ENCODE measurements around the gene GFY.

The GFY gene

DNA sequence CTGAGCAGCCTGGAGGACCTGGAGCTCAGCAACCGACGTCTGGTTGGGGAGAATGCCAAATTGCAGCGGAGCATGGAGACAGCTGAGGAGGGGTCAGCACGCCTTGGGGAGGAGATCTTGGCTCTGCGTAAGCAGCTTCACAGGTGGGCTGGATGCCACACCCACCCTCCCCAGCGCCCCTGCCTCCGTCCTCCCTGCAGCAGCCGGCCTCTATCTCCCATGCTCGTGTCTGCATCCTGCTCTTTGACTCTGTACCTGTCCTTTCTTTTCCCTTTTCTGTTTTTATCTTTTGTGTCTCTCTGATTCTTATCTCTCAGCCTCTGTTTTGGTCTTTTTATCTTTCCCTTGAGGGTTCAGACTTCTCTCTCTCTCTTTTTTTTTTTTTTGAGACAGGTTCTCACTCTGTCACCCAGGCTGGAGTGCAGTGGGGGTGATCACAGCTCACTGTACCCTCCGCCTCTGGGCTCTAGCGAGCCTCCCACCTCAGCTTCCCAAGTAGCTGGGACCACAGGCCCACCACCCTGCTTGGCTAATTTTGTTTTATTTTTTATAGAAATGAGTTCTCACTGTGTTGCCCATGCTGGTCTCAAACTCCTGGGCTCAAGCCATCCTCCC lies 27.1 kb upstream of the GFY start:
- H3K9me3 ChIP-seq (ENCODE audit: control insufficient read depth, insufficient read depth, low read length), result no peaks in the 10 kb centered on the region
- H3K4me1 ChIP-seq (ENCODE audit: insufficient read depth, low read length), result peaks cover 6% of the 10 kb centered on the region; the same call in 1 of the 2 replicates
- no peak overlapping the region for H3K9ac ChIP-seq (ENCODE audit: low read depth, low read length)
- no peaks in the 10 kb centered on the region for H3K36me3 ChIP-seq (ENCODE audit: insufficient read depth, low read length)

DNA sequence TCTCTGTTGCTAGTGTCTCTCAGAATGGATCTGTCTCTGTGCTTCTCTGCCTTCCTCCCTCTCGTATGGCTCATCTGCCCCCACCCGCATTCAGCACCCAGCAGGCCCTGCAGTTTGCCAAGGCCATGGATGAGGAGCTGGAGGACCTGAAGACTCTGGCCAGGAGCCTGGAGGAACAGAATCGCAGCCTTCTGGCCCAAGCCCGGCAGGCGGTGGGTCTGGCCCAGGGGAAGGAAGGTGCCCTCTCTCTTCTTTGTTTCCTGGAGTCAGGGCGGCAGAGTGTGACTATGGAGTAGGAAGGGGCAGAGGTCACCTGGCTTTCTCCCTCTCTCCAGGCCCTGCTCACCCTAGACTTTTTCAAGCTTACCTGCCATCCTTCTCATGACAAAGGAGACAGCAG lies 26.3 kb upstream of the GFY start:
- no peaks in the 10 kb centered on the region for H3K9me3 ChIP-seq (ENCODE audit: control insufficient read depth, insufficient read depth, low read length)
- H3K36me3 ChIP-seq (ENCODE audit: insufficient read depth, low read length), result no peaks in the 10 kb centered on the region
- peaks cover 9% of the 10 kb centered on the region; the same call in 1 of the 2 replicates for H3K4me1 ChIP-seq (ENCODE audit: insufficient read depth, low read length)
- H3K9ac ChIP-seq (ENCODE audit: low read depth, low read length), result no peak overlapping the region

DNA sequence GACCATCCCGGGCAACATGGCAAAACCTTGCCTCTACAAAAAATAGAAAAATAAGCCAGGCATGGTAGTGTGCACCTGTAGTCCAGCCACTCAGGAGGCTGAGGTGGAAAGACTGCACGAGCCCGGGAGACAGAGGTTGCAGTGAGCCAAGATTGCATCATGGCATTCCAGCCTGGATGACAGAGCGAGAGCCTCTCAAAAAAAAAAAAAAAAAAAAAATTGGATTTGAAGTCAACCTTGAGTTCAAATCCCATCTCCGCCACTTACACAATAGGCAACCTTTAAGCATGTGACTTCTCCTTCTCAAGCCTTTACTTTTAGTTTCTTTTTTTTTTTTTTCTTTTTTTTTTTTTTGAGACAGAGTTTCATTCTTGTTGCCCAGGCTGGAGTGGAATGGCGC lies 25.2 kb upstream of the GFY start:
- Histone ChIP-seq H3K9me3 (ENCODE audit: control insufficient read depth, insufficient read depth, low read length) (no peaks in the 10 kb centered on the region), H3K36me3 (ENCODE audit: insufficient read depth, low read length) (no peaks in the 10 kb centered on the region), H3K9ac (ENCODE audit: low read depth, low read length) (no peak overlapping the region), H3K4me1 (ENCODE audit: insufficient read depth, low read length) (peaks cover 3% of the 10 kb centered on the region; the same call in 1 of the 2 replicates)

DNA sequence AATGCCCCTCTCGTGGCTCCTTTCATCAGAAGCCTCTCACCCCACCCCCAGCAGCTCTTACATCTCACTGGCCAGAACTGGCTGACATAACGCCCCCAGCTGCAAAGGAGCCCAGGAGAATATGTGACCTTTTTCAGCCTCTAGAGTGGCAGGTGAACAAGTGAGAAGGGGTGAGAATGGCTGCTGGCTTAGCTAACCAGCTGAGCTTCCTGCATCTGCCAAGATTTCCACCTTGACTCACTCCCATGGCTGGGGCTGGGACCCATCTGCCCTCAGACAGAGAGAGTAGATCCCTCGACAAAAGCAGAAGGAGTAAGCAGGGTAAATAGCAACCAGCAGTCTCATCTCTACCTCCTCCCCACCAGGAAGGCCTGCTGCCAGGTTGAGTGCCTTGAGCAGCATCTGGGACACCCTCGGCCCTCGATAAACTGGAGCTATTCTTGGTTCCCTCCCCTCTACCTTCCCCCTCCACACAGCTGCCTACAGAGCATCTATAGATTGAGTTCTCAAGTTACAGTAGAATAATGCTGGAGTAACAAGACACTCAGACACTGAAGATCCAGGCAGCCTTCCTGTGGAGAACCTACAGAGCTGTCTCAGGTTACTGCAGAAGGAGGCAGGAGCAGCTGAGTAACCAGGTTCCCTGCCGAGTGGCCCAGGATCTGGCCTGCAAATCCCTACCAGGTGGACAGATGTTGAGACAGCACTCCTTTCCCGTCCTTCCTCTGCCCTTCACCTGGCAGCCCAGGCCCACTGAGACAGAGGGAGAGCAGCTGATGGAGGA lies 21.6 kb upstream of the GFY start:
- Histone ChIP-seq H3K4me1 (ENCODE audit: insufficient read depth, low read length) (peaks cover 3% of the 10 kb centered on the region; the same call in 1 of the 2 replicates), H3K9me3 (ENCODE audit: control insufficient read depth, insufficient read depth, low read length) (no peaks in the 10 kb centered on the region), H3K9ac (ENCODE audit: low read depth, low read length) (no peak overlapping the region), H3K36me3 (ENCODE audit: insufficient read depth, low read length) (no peaks in the 10 kb centered on the region)

DNA sequence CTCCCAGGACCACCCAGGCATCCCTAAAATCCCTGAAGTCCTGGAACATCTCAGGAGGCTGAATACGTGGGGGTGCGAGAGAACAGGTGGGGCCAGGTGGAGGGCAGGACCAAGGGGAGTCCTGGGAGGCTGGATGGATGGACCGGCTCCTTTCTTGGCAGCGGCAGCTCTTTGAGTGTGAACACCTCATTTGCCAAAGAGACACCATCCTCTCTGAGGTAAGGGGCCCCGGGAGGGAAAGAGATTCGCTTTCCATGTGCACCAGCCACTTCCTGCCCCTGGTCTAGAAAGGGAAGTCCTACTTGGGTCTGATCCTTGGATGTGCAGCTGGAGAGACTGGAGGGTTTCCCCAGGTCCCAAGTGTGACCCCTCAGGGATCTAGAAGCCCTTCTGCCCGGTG lies 18.1 kb upstream of the GFY start:
- Histone ChIP-seq H3K9me3 (ENCODE audit: control insufficient read depth, insufficient read depth, low read length) (no peaks in the 10 kb centered on the region), H3K4me1 (ENCODE audit: insufficient read depth, low read length) (peaks cover 3% of the 10 kb centered on the region; the same call in 1 of the 2 replicates), H3K36me3 (ENCODE audit: insufficient read depth, low read length) (no peaks in the 10 kb centered on the region), H3K9ac (ENCODE audit: low read depth, low read length) (no peak overlapping the region)

DNA sequence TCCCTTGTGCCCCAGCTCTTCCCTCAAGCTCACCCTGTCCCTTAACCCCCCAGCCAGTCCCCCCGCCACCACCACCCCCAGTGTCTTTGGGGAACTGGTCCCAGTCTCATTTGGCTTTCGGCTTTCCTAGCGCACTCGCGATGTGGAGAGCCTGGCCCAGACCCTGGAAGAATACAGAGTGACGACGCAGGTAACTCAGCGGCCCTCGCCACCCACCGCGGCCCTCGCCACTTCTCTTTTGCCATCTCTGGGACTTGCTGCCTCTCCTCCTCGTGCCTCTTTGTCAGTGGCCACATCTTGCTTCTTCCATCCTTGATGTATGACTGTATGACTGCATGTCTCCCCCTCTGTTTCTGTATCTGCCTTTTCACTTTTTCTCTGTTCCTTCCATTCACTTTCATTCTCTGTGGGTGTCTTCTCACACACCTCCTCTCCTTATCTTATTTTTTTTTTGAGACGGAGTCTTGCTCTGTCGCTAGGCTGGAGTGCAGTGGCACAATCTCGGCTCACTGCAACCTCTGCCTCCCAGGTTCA lies 17.6 kb upstream of the GFY start:
- H3K36me3 ChIP-seq (ENCODE audit: insufficient read depth, low read length), result no peaks in the 10 kb centered on the region
- peaks cover 3% of the 10 kb centered on the region; the same call in 1 of the 2 replicates for H3K4me1 ChIP-seq (ENCODE audit: insufficient read depth, low read length)
- H3K9me3 ChIP-seq (ENCODE audit: control insufficient read depth, insufficient read depth, low read length), result no peaks in the 10 kb centered on the region
- H3K9ac ChIP-seq (ENCODE audit: low read depth, low read length), result no peak overlapping the region

DNA sequence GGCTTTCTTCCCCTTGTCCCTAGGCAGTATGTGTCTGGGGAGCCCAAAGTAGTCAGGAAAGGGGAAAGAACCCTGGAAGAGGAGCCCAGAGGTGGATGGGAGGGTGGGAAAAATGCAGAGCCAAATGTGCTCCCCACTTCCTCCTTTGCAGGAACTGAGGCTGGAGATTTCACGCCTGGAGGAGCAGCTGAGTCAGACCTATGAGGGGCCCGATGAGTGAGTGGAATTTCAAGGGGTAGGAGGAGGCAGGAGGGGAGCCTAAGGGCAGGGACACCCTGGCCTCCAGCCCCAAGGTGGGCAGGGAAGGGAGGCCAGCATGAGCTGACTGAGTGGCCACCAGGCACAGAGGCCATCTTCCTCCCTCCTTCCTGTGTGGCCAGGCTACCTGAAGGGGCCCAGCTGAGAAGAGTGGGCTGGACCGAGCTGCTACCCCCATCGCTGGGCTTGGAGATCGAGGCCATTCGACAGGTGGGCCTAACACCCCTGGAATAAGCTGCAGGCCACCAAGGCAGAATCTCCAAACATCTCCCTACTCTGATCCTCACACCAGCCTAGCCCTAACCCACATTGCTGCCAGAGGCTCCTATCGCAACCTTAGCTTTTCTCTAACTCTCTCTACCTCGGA lies 16.3 kb upstream of the GFY start:
- Histone ChIP-seq H3K9me3 (ENCODE audit: control insufficient read depth, insufficient read depth, low read length) (no peaks in the 10 kb centered on the region), H3K9ac (ENCODE audit: low read depth, low read length) (no peak overlapping the region), H3K36me3 (ENCODE audit: insufficient read depth, low read length) (no peaks in the 10 kb centered on the region), H3K4me1 (ENCODE audit: insufficient read depth, low read length) (no peaks in the 10 kb centered on the region; the same call in 1 of the 2 replicates)

DNA sequence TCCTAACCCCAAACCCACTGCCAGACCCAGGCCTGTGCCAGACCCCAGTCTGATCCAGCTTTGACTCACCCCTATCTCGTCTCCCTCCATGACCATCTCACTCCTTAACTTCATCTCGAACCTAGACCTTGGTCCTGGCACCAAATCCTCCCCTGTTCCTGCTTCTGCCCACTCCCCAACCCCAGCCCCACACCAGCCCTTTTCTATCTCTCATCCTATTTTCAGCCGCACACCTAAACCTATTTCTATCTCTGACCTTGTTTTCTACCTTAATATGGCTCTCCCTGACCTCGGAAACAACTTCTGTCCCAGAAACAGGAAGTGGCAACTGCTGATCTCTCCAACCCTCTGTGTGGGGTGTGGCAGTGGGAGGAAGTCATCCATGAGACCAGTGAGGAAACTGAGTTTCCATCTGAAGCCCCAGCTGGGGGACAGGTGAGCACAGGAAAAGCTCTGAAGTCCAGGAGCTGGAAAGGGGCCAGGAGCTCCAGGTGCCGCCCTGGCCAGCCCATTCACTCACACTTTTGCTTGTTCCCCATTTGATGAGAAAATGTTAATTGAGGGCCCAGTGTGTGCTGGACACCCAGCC lies 15.7 kb upstream of the GFY start:
- Histone ChIP-seq H3K9me3 (ENCODE audit: control insufficient read depth, insufficient read depth, low read length) (no peaks in the 10 kb centered on the region), H3K9ac (ENCODE audit: low read depth, low read length) (no peak overlapping the region), H3K4me1 (ENCODE audit: insufficient read depth, low read length) (no peaks in the 10 kb centered on the region; the same call in 1 of the 2 replicates), H3K36me3 (ENCODE audit: insufficient read depth, low read length) (no peaks in the 10 kb centered on the region)

DNA sequence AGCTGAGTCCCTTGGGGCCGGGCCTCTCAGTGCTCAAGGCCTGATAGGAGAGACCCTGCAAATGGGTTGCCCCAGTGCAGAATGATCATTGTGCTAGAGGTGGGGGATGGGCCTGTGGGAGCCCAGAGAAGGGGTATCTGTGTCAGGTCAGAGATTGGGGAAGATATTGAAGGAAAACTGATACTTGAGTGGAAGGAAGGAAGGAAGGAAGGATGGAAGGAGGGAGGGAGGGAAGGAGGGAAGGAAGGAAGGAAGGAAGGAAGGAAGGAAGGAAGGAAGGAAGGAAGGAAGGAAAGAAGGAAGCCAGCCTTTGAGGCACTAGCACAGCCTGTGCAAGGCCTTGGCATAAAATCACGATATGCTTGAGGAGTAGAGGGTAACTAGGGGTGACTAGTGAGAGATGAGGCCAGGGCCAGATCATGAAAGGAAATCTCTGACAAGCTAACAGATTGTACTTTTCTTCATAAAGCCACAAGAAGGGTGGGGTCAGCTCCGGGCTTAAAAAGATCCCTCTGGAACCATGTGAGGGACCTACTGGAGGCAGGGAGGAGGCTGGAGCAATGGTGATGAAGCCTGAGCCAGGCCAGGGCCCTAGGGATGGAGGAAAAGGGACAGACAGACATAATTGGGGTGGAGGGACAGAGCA lies 13.4 kb upstream of the GFY start:
- H3K36me3 ChIP-seq (ENCODE audit: insufficient read depth, low read length), result no peaks in the 10 kb centered on the region
- no peaks in the 10 kb centered on the region; the same call in 1 of the 2 replicates for H3K4me1 ChIP-seq (ENCODE audit: insufficient read depth, low read length)
- H3K9me3 ChIP-seq (ENCODE audit: control insufficient read depth, insufficient read depth, low read length), result no peaks in the 10 kb centered on the region
- no peak overlapping the region for H3K9ac ChIP-seq (ENCODE audit: low read depth, low read length)

DNA sequence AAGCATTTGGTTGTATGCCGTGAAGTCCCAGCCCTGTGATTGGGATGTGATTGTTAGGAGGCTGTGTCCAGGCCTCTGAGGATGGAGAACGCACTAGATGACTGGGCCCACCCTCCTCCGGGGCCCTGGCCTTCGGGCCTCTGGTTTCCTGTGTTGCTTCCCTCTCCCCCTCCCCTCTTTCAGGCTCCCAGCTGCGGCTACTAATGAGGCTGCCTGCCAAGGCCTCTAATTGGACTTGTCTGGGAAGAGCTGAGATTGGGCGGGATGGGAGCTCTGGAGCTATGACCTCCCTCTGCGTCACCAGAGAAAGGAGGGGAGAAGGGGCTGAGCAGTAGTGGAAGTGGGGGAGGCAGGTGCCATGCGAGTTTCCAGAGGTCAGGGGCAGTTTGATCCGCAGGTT lies 11.8 kb upstream of the GFY start:
- H3K9ac ChIP-seq (ENCODE audit: low read depth, low read length), result no peak overlapping the region
- H3K4me1 ChIP-seq (ENCODE audit: insufficient read depth, low read length), result no peaks in the 10 kb centered on the region; the same call in 1 of the 2 replicates
- H3K36me3 ChIP-seq (ENCODE audit: insufficient read depth, low read length), result no peaks in the 10 kb centered on the region
- no peaks in the 10 kb centered on the region for H3K9me3 ChIP-seq (ENCODE audit: control insufficient read depth, insufficient read depth, low read length)

DNA sequence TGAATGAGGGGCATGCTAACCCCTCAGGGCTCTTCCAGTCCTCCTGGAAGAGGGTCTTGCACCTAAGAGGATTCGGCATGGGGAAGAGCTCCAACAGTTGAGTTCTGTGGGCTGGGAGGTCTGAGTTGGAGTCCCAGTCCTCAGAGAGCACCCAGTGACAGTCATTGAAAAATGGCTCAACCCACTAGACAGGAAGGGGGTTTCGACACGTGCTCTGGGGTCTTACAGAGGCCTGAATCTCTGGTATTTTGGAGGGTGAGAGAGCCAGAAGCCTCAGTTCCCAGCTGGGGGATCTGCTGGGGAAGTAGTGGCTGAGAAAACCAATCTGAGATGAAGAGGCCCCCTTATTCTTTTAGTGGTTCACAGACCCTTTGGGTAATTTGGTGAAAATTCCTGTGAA lies 10.9 kb upstream of the GFY start:
- no peak overlapping the region for H3K9ac ChIP-seq (ENCODE audit: low read depth, low read length)
- H3K9me3 ChIP-seq (ENCODE audit: control insufficient read depth, insufficient read depth, low read length), result no peaks in the 10 kb centered on the region
- no peaks in the 10 kb centered on the region for H3K36me3 ChIP-seq (ENCODE audit: insufficient read depth, low read length)
- no peaks in the 10 kb centered on the region; the same call in 1 of the 2 replicates for H3K4me1 ChIP-seq (ENCODE audit: insufficient read depth, low read length)

DNA sequence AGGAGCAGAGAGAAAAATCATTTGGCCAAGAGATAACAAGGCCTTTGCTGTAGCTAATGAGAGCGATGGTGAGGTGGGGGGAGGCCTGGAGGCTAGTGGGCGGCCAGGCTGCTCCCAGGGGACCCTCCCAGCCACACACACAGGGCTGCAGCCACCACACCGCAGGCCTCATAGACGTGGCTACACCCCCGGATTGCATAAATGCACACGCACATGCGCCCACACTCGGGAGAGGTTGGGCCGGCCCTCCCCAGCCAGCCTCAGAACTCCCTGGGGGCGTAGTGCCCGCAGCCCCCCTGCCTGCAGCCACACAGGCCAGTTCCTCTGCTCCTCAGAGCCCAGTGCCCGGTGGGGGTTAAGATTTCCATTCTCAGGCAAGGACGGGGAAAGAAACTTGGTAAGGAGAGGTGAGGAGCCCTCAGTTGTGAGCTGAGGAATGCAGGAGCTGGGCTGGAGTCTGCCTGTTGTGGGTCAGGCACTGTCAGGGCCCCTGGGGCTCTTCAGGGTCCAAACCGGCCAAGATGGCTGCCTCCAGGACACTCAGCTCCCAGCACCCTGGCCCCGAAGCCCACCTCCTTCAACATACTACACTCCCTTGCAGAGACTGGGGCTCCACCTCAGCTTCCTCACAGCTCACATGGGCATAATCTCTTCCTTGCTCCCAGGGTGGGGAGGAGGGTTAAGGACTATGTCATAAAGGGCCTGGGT lies 9.9 kb upstream of the GFY start:
- Histone ChIP-seq H3K9me3 (ENCODE audit: control insufficient read depth, insufficient read depth, low read length) (no peaks in the 10 kb centered on the region), H3K9ac (ENCODE audit: low read depth, low read length) (no peak overlapping the region), H3K36me3 (ENCODE audit: insufficient read depth, low read length) (no peaks in the 10 kb centered on the region), H3K4me1 (ENCODE audit: insufficient read depth, low read length) (peaks cover under 1% of the 10 kb centered on the region; the same call in 1 of the 2 replicates)

DNA sequence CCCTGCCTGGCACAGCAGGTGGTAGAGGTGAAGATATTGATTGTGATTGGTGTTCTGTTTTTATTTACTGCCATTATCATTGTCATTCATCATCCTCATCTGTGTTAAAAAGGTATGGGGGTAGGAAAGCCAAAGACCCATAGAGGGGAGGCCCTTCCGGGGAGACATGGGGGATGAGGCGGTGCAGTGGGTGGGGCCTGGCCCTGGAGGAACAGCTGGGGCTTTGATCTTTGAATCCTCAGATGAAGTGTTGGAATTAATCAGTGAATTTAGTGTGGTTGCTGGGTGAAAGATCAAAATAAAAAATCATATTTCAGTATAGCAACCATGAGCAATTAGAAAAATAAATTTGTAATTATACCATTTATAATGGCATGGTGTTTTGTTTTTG lies 9.4 kb upstream of the GFY start:
- Histone ChIP-seq H3K9ac (ENCODE audit: low read depth, low read length) (no peak overlapping the region), H3K4me1 (ENCODE audit: insufficient read depth, low read length) (peaks cover 3% of the 10 kb centered on the region; the same call in 1 of the 2 replicates), H3K9me3 (ENCODE audit: control insufficient read depth, insufficient read depth, low read length) (no peaks in the 10 kb centered on the region), H3K36me3 (ENCODE audit: insufficient read depth, low read length) (no peaks in the 10 kb centered on the region)

Data from ES-I3 (cell line).